Caco-2 (cell line): Measurements from ENCODE around the gene YBX2. TPM values are rescaled to one million over a fixed set of nuclear protein-coding genes. Genes with fewer than 3 reads are reported as not detected.

Experiments used
- BruUV-seq: library from RNA; stranded (reverse); fragments of 400-500 nt; replicated peaks from 2 replicates; lab custom pipeline; 2021; lab: Mats Ljungman, UMichigan
- CTCF ChIA-PET: fragments of 300-600 bp; sonication (Branson Sonifier 250); formaldehyde crosslinking; loops from one replicate; lab custom pipeline; 2022; ENCODE audit warnings: antibody characterized with exemption; lab: Charles Lee
- POLR2A ChIA-PET: fragments of 300-600 bp; sonication (Branson Sonifier 250); formaldehyde crosslinking; loops from one replicate; lab custom pipeline; 2022; ENCODE audit warnings: antibody characterized with exemption; lab: Charles Lee
- DNase-seq, 2 experiments: peaks; one replicate each; pipeline versions ENCODE4 v3.0.0 to v3.0.0-alpha.2; 2020 to 2022
- H3K27me3 ChIP-seq: replicated peaks from 2 replicates; pipeline ENCODE4 v1.6.0; 2011; ENCODE audit warnings: low read length; ENCODE audit not compliant: control insufficient read depth, insufficient read depth
- H3K36me3 ChIP-seq: 2 replicates; pipeline ENCODE4 v1.5.1; 2011; ENCODE audit warnings: low read length; ENCODE audit not compliant: control insufficient read depth, insufficient read depth
- H3K4me1 ChIP-seq: fragments of 250-450 bp; sonication (Bioruptor Pico); 2 replicates; pipeline ENCODE4 v1.5.1; 2020; ENCODE audit warnings: mild to moderate bottlenecking
- H3K4me3 ChIP-seq: 2 replicates; pipeline ENCODE4 v1.5.1; 2011; ENCODE audit warnings: low read depth, mild to moderate bottlenecking, control low read depth, low read length
- H3K9me3 ChIP-seq: fragments of 250-450 bp; sonication (Bioruptor Pico); 2 replicates; pipeline ENCODE4 v1.5.1; 2020; ENCODE audit warnings: mild to moderate bottlenecking, moderate library complexity
- H3K27ac Mint-ChIP-seq: one replicate; pipeline ENCODE4 v1.8.0; 2022; ENCODE audit warnings: mixed read lengths; ENCODE audit not compliant: unreplicated experiment
- H3K27me3 Mint-ChIP-seq: one replicate; pipeline ENCODE4 v1.8.0; 2022; ENCODE audit warnings: mixed read lengths; ENCODE audit not compliant: insufficient read depth, unreplicated experiment
- H3K36me3 Mint-ChIP-seq: one replicate; pipeline ENCODE4 v1.8.0; 2022; ENCODE audit warnings: mild to moderate bottlenecking, mixed read lengths; ENCODE audit not compliant: insufficient read depth, unreplicated experiment
- H3K4me1 Mint-ChIP-seq: one replicate; pipeline ENCODE4 v1.8.0; 2022; ENCODE audit warnings: low read depth, mixed read lengths; ENCODE audit not compliant: unreplicated experiment
- H3K4me3 Mint-ChIP-seq: one replicate; pipeline ENCODE4 v1.8.0; 2022; ENCODE audit warnings: mild to moderate bottlenecking, moderate library complexity, mixed read lengths; ENCODE audit not compliant: unreplicated experiment
- H3K9me3 Mint-ChIP-seq: one replicate; pipeline ENCODE4 v1.8.0; 2022; ENCODE audit warnings: mixed read lengths; ENCODE audit not compliant: unreplicated experiment
- intact Hi-C: fragments of 100-400 bp; cut with micrococcal nuclease; formaldehyde crosslinking; loops from one replicate; pipeline ENCODE4 v1.10.0; 2022; ENCODE audit not compliant: unreplicated experiment
- total RNA-seq: library from RNA; stranded (reverse); gene quantifications from 2 replicates; pipeline ENCODE4 v1.2.3, GENCODE V29; 2022
- TF ChIP-seq, protein P1 (sequence below), 2 experiments: fragments of 200-600 bp in 1 of 2; IDR thresholded peaks; 1 replicate in 1 of 2; 2 replicates in 1 of 2; pipeline versions ENCODE4 v1.5.1 to v1.8.0; 2011 to 2022; ENCODE audit warnings: antibody characterized with exemption in 1 of 2, control low read depth in 1 of 2, inconsistent platforms in 1 of 2, low read depth in 1 of 2, low read length in 1 of 2, mild to moderate bottlenecking in 1 of 2, moderate library complexity in 1 of 2; ENCODE audit not compliant: insufficient read depth in 1 of 2, severe bottlenecking in 1 of 2, unreplicated experiment in 1 of 2

Gene YBX2
- total RNA-seq, 1 experiment from 2014 or later = 27.6 TPM

DNA sequence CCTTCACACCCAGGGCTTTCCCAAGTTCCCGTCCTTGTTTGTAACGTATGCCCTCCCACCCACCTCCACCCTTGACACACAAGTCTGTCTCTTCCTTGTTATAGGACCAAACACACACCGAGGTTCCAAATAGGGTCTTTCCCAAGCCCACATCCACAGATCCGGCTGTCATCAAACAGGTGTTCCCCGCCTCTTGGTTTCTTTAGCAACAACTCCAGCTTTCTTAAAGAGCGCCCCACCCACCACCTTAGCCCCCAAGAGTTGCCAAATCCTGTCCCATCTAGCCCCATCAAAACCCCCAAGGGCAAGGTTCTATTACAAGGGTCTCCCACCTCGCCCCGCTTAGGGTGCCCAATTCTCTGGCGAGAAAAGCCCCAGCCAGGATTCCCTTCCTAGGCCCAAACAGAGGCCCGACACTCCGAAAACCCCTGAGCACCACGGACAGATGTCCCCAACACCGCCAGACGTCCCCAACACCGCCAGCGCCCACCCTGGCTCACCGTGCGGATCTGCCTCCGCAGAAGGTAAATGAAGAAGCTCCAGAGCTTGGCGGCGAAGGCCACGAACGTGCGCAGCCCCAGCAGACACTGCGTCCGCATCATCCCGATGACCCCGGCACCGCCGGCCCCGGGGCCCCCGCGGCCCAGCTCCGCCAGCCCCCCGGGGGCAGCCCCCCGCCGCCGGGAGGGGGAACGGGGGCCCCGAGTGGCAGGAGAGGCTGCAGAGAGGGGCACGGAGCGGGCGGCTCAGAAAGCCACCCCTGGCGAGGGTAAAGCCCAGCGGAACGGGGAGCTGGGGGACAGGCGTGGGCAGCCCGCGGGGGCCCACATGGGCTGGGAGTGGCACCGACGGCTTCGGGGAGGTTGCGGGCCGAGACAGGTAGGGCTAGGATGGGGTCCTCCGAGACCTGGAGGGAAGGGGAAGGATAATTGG lies 43.5 kb downstream of the YBX2 start:
- no peaks in the 10 kb centered on the region for H3K36me3 ChIP-seq
- Mint-ChIP-seq H3K27ac (peak overlapping the region; percentile 70), H3K9me3 (no peaks in the 10 kb centered on the region), H3K36me3 (peaks cover 57% of the 10 kb centered on the region), H3K4me1 (peaks cover 11% of the 10 kb centered on the region), H3K27me3 (no peaks in the 10 kb centered on the region), H3K4me3 (peak overlapping the region; percentile 88)
- H3K9me3 ChIP-seq = no peaks in the 10 kb centered on the region
- peak overlapping the region; percentile 64 for H3K4me3 ChIP-seq
- no peaks in the 10 kb centered on the region for H3K4me1 ChIP-seq
- TF ChIP-seq, protein P1, sequence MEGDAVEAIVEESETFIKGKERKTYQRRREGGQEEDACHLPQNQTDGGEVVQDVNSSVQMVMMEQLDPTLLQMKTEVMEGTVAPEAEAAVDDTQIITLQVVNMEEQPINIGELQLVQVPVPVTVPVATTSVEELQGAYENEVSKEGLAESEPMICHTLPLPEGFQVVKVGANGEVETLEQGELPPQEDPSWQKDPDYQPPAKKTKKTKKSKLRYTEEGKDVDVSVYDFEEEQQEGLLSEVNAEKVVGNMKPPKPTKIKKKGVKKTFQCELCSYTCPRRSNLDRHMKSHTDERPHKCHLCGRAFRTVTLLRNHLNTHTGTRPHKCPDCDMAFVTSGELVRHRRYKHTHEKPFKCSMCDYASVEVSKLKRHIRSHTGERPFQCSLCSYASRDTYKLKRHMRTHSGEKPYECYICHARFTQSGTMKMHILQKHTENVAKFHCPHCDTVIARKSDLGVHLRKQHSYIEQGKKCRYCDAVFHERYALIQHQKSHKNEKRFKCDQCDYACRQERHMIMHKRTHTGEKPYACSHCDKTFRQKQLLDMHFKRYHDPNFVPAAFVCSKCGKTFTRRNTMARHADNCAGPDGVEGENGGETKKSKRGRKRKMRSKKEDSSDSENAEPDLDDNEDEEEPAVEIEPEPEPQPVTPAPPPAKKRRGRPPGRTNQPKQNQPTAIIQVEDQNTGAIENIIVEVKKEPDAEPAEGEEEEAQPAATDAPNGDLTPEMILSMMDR (IDR thresholded peaks at IDR 0.05; ENCODE audit: insufficient read depth in 1 of 2, low read depth in 1 of 2, low read length in 1 of 2, severe bottlenecking in 1 of 2, unreplicated experiment in 1 of 2) = no peak
- CTCF ChIA-PET = interaction anchor here (1.0 kb wide), 1 partner anchor 9 kb away, joined by 3 read pairs; no protein-coding TSS in a partner anchor
- intact Hi-C loops = no loop called here
- POLR2A ChIA-PET = interaction anchor here (1.0 kb wide), 1 partner anchor 9 kb away, joined by 3 read pairs; the partner anchor contains the start of gene GABARAP
- no TSS peak for BruUV-seq
- H3K27me3 ChIP-seq = no peaks in the 10 kb centered on the region
- DNase-seq = no peak

GRCh38 chr17:7249830-7250229 lies 44.6 kb downstream of the YBX2 start:
- POLR2A ChIA-PET = no interaction called here
- intact Hi-C loops = no loop called here
- H3K4me3 ChIP-seq = 0 out of 2 replicates have a peak overlapping the region, but pooled peaks have one; percentile 64
- TF ChIP-seq, protein P1 (IDR thresholded peaks at IDR 0.05; ENCODE audit: insufficient read depth in 1 of 2, low read depth in 1 of 2, low read length in 1 of 2, severe bottlenecking in 1 of 2, unreplicated experiment in 1 of 2) = no peak
- Mint-ChIP-seq H3K27ac (no peak overlapping the region), H3K4me3 (peak overlapping the region; percentile 88), H3K36me3 (peaks cover 54% of the 10 kb centered on the region), H3K4me1 (peaks cover 11% of the 10 kb centered on the region), H3K9me3 (no peaks in the 10 kb centered on the region), H3K27me3 (no peaks in the 10 kb centered on the region)
- no peaks in the 10 kb centered on the region for H3K4me1 ChIP-seq
- CTCF ChIA-PET = no interaction called here
- no peaks in the 10 kb centered on the region for H3K27me3 ChIP-seq
- no peaks in the 10 kb centered on the region for H3K36me3 ChIP-seq
- no peaks in the 10 kb centered on the region for H3K9me3 ChIP-seq
- DNase-seq = no peak
- BruUV-seq = no TSS peak

DNA sequence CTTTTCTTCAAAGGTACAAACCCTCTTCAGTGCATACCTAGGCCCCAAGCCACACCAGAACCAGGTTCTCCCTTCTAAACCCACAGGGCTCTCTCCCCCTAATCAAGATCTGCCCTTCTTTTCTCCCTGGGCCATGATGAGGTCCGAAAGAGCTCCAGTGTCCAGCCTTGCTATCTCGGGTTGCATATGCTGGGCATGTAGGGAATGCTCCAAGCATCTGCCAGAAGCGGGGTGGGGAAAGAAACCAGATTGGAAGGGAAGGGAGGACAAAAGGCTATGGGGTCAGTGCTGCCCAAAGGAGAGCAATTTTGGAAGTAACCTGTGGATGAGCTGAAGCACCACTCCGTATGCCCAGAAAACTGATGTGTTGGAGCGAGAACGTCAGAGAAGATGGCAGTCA lies 45.2 kb downstream of the YBX2 start:
- peak overlapping the region; percentile 44 for H3K4me3 Mint-ChIP-seq

More for the DNA sequence above, 45.2 kb downstream of the YBX2 start:
- no peaks in the 10 kb centered on the region for H3K27me3 ChIP-seq
- no TSS peak for BruUV-seq
- no peaks in the 10 kb centered on the region for H3K36me3 ChIP-seq
- intact Hi-C loops = no loop called here
- CTCF ChIA-PET = no interaction called here
- H3K27ac Mint-ChIP-seq = no peak overlapping the region
- TF ChIP-seq, protein P1 (IDR thresholded peaks at IDR 0.05; ENCODE audit: insufficient read depth in 1 of 2, low read depth in 1 of 2, low read length in 1 of 2, severe bottlenecking in 1 of 2, unreplicated experiment in 1 of 2) = no peak
- H3K9me3 Mint-ChIP-seq = no peaks in the 10 kb centered on the region
- H3K27me3 Mint-ChIP-seq = no peaks in the 10 kb centered on the region
- H3K9me3 ChIP-seq = no peaks in the 10 kb centered on the region
- peaks cover 11% of the 10 kb centered on the region for H3K4me1 Mint-ChIP-seq
- no peak overlapping the region for H3K4me3 ChIP-seq
- DNase-seq = no peak
- POLR2A ChIA-PET = no interaction called here
- peaks cover 54% of the 10 kb centered on the region for H3K36me3 Mint-ChIP-seq
- no peaks in the 10 kb centered on the region for H3K4me1 ChIP-seq
